Smooth muscle cell (in vitro differentiated cells): ENCODE measurements around the gene STK32B. TPM values are rescaled to one million over a fixed set of nuclear protein-coding genes. Genes with fewer than 3 reads are reported as not detected.

Experiments
- DNase-seq: peaks from one replicate; lab custom pipeline; 2025; ENCODE audit not compliant: unreplicated experiment; lab: John Stamatoyannopoulos, UW
- H2AFZ ChIP-seq: fragments of 200-600 bp; sonication (generic); 2 replicates; pipeline ENCODE4 v1.6.0; 2016; ENCODE audit warnings: antibody characterized with exemption, low read depth, mild to moderate bottlenecking
- H3F3A ChIP-seq: fragments of 200-600 bp; sonication (generic); 2 replicates; pipeline ENCODE4 v1.6.0; 2017; ENCODE audit warnings: antibody characterized with exemption, low read depth
- H3K27ac ChIP-seq: fragments of 200-600 bp; sonication (generic); 2 replicates; pipeline ENCODE4 v1.5.1; 2016; ENCODE audit warnings: low read depth, mild to moderate bottlenecking
- H3K27me3 ChIP-seq: fragments of 200-600 bp; sonication (generic); 2 replicates; pipeline ENCODE4 v1.6.1; 2016; ENCODE audit warnings: low read depth, mild to moderate bottlenecking
- H3K36me3 ChIP-seq: fragments of 200-600 bp; sonication (generic); 2 replicates; pipeline ENCODE4 v1.5.1; 2016; ENCODE audit warnings: low read depth
- H3K4me1 ChIP-seq: fragments of 200-600 bp; sonication (generic); 2 replicates; pipeline ENCODE4 v1.5.1; 2016; ENCODE audit warnings: low read depth
- H3K4me2 ChIP-seq: fragments of 200-600 bp; sonication (generic); 2 replicates; pipeline ENCODE4 v1.6.0; 2016; ENCODE audit warnings: mild to moderate bottlenecking
- H3K4me3 ChIP-seq: fragments of 200-600 bp; sonication (generic); 2 replicates; pipeline ENCODE4 v1.5.1; 2016; ENCODE audit warnings: mild to moderate bottlenecking
- H3K79me2 ChIP-seq: fragments of 200-600 bp; sonication (generic); 2 replicates; pipeline ENCODE4 v1.6.0; 2016; ENCODE audit warnings: low read depth, mild to moderate bottlenecking
- H3K9ac ChIP-seq: fragments of 200-600 bp; sonication (generic); 2 replicates; pipeline ENCODE4 v1.6.0; 2016; ENCODE audit warnings: low read depth
- H3K9me3 ChIP-seq: fragments of 200-600 bp; sonication (generic); replicated peaks from 2 replicates; pipeline ENCODE4 v1.5.1; 2016; ENCODE audit warnings: low read depth
- H4K20me1 ChIP-seq: fragments of 200-600 bp; sonication (generic); 2 replicates; pipeline ENCODE4 v1.6.0; 2016; ENCODE audit warnings: low read depth
- WGBS: methylation state at CpG from one replicate; pipeline ENCODE4 v1.1.7; 2016; ENCODE audit warnings: low lambda C conversion rate; 5-methylcytosine and 5-hydroxymethylcytosine counted together
- polyA plus RNA-seq: library from polyadenylated mRNA; unstranded; fragments of >200 nt; fragmentation: Nextera tagmentation; extraction: Ambion mirVana; gene quantifications from 2 replicates; pipeline ENCODE4 v1.2.1, GENCODE V29; 2016
- total RNA-seq: library from RNA; depleted of rRNA; stranded (reverse); fragments of >200 nt; gene quantifications from 2 replicates; pipeline ENCODE4 v1.2.3, GENCODE V29; 2014
- TF ChIP-seq, protein P1 (sequence below): fragments of 200-600 bp; sonication (generic); IDR thresholded peaks from 2 replicates; pipeline ENCODE4 v1.5.1; 2017; ENCODE audit warnings: borderline replicate concordance, mild to moderate bottlenecking, antibody characterized with exemption; ENCODE audit not compliant: insufficient read depth, poor library complexity, severe bottlenecking

The STK32B gene
- total and polyA plus RNA-seq, 2 experiments from 2014 or later: 3.5 to 4.0 TPM

DNA sequence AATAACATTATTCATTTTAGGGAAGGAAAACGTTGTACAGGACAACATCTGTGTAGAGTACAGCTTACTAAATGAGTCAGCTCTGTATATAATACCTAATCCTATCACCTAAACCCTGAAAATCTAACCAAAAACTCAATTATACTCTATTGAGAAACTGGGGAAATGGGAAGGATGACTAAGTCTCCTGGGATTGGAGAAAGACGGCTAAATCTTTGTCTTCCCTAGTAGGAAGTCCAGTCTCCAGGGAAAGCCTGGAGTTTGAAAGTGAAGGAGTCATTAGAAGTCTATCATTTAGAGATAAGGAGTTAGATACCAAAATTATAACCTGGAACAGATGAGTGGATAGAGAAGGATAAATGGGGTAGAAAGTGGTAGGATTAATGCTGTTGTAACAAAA, 286.5 kb downstream of the STK32B start:
- no peak for DNase-seq
- Histone ChIP-seq H3K9me3 (no peaks in the 10 kb centered on the region), H3K27me3 (no peaks in the 10 kb centered on the region), H3K4me3 (no peak overlapping the region), H3K9ac (no peak overlapping the region), H3K27ac (no peak overlapping the region), H3F3A (no peaks in the 10 kb centered on the region), H3K4me2 (no peak overlapping the region), H3K36me3 (no peaks in the 10 kb centered on the region), H2AFZ (no peak overlapping the region), H3K4me1 (no peaks in the 10 kb centered on the region), H4K20me1 (no peaks in the 10 kb centered on the region), H3K79me2 (no peaks in the 10 kb centered on the region)
- 65% methylated on average over 2 of the region's 2 CpGs for WGBS
- TF ChIP-seq, protein P1, sequence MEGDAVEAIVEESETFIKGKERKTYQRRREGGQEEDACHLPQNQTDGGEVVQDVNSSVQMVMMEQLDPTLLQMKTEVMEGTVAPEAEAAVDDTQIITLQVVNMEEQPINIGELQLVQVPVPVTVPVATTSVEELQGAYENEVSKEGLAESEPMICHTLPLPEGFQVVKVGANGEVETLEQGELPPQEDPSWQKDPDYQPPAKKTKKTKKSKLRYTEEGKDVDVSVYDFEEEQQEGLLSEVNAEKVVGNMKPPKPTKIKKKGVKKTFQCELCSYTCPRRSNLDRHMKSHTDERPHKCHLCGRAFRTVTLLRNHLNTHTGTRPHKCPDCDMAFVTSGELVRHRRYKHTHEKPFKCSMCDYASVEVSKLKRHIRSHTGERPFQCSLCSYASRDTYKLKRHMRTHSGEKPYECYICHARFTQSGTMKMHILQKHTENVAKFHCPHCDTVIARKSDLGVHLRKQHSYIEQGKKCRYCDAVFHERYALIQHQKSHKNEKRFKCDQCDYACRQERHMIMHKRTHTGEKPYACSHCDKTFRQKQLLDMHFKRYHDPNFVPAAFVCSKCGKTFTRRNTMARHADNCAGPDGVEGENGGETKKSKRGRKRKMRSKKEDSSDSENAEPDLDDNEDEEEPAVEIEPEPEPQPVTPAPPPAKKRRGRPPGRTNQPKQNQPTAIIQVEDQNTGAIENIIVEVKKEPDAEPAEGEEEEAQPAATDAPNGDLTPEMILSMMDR: no peak

DNA sequence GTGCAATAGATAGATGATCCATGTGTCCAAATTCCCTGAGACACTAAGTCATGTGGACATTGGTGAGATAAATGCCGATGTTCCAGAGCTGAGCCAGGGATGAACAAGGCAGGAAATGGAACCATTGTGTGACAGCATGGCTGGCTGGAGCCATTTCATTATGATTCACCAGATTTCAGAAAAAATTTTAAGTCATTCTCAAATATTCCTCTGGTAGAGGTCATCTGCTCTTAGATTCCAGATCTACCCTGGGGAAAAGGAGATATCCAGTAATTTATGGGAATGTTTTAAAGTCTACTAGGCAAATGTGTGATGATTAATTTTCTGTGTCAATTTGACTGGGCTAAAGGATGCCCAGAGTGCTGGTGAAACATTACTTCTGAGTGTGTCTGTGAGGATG, 287.3 kb downstream of the STK32B start:
- 75% methylated on average over 1 of the region's 1 CpG for WGBS
- Histone ChIP-seq H3K4me1 (no peaks in the 10 kb centered on the region), H3K36me3 (no peaks in the 10 kb centered on the region), H4K20me1 (no peaks in the 10 kb centered on the region), H2AFZ (no peak overlapping the region), H3K27me3 (no peaks in the 10 kb centered on the region), H3F3A (no peaks in the 10 kb centered on the region), H3K9me3 (no peaks in the 10 kb centered on the region), H3K4me3 (no peak overlapping the region), H3K4me2 (no peak overlapping the region), H3K9ac (no peak overlapping the region), H3K27ac (no peak overlapping the region), H3K79me2 (no peaks in the 10 kb centered on the region)
- no peak for DNase-seq
- TF ChIP-seq, protein P1: no peak

DNA sequence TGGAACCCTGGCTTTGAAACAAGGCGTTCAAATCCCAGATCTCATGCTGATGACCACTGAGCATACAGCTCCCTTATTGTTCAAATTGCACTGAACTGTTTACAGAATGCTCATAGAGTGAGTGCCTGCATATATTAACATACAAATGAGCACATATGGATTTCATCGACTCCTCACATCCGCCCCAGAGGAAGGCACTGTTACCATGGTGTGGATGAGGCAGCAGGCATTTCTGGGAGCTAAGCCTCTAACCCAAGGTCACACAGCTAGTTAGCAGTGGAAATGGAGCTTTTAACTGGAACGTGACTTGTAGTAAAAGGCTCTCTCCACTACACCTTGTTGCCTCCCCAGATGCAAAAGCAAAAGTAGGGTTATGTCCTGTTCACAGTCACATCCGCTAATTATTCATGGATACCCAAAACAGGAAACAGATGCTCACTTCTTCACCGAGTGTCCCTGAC, 289.7 kb downstream of the STK32B start:
- Histone ChIP-seq H4K20me1 (no peaks in the 10 kb centered on the region), H2AFZ (no peak overlapping the region), H3F3A (no peaks in the 10 kb centered on the region), H3K27ac (no peak overlapping the region), H3K27me3 (no peaks in the 10 kb centered on the region), H3K9ac (no peak overlapping the region), H3K4me2 (no peak overlapping the region), H3K4me3 (no peak overlapping the region), H3K4me1 (no peaks in the 10 kb centered on the region), H3K79me2 (no peaks in the 10 kb centered on the region), H3K36me3 (no peaks in the 10 kb centered on the region), H3K9me3 (no peaks in the 10 kb centered on the region)
- TF ChIP-seq, protein P1: no peak
- DNase-seq: no peak
- WGBS: 80% methylated on average over 6 of the region's 6 CpGs

DNA sequence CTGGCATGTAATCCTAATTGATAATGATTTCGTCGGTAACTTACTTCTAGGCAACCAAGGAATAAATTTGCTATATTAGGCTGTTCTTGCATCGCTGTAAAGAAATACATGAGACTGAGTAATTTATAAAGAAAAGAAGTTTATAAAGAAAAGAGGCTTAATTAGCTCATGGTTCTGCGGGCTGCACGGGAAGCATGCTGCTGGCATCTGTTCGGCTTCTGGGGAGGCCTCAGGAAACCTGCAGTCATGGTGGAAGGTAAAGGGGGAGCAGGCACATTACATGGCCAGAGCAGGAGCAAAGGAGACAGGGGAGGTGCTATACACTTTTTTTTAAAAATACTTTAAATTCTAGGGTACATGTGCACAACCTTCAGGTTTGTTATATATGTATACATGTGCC, 290.2 kb downstream of the STK32B start:
- Histone ChIP-seq H3K9me3 (no peaks in the 10 kb centered on the region), H3K4me3 (no peak overlapping the region), H3K9ac (no peak overlapping the region), H2AFZ (no peak overlapping the region), H3K4me1 (no peaks in the 10 kb centered on the region), H3K4me2 (no peak overlapping the region), H4K20me1 (no peaks in the 10 kb centered on the region), H3K36me3 (no peaks in the 10 kb centered on the region), H3K27ac (no peak overlapping the region), H3K79me2 (no peaks in the 10 kb centered on the region), H3F3A (no peaks in the 10 kb centered on the region), H3K27me3 (no peaks in the 10 kb centered on the region)
- DNase-seq: no peak
- TF ChIP-seq, protein P1: no peak
- WGBS: 93% methylated on average over 6 of the region's 6 CpGs
